GM18507 (cell line): ENCODE measurements around the gene APOBR.
"Not testable (repeated sequence)": the region's sequence is repeated elsewhere in the genome, so short reads cannot be mapped to it uniquely, and the experiment has no call there.

ENCODE experiments used
- DNase-seq: peaks from one replicate; pipeline ENCODE4 v3.0.0; 2011; ENCODE audit warnings: low read depth; ENCODE audit not compliant: insufficient read length; ENCODE audit errors: extremely low spot score
- FAIRE-seq: peaks from 2 replicates; lab custom pipeline; 2011; peaks lifted over from hg19 to GRCh38; lab: Jason Lieb, UNC

The APOBR gene

DNA sequence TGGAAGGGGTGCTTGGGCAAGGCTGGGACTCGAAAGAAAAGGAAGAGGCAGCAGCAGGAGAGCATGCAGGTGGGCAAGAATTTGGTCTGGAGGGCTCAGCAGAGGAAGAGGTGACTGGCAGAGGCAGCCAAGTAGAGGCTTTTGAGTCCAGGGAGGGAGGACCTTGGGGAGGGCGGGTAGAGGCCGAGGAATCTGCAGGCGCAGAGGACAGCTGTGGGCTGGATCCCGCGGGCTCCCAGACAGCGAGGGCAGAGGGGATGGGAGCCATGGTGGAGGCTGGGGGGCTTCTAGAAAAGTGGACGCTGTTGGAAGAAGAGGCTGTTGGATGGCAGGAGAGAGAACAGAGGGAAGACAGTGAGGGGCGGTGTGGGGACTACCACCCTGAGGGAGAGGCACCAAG lies 2.9 kb downstream of the APOBR start:
- DNase-seq (no peak), FAIRE-seq (no peak)

DNA sequence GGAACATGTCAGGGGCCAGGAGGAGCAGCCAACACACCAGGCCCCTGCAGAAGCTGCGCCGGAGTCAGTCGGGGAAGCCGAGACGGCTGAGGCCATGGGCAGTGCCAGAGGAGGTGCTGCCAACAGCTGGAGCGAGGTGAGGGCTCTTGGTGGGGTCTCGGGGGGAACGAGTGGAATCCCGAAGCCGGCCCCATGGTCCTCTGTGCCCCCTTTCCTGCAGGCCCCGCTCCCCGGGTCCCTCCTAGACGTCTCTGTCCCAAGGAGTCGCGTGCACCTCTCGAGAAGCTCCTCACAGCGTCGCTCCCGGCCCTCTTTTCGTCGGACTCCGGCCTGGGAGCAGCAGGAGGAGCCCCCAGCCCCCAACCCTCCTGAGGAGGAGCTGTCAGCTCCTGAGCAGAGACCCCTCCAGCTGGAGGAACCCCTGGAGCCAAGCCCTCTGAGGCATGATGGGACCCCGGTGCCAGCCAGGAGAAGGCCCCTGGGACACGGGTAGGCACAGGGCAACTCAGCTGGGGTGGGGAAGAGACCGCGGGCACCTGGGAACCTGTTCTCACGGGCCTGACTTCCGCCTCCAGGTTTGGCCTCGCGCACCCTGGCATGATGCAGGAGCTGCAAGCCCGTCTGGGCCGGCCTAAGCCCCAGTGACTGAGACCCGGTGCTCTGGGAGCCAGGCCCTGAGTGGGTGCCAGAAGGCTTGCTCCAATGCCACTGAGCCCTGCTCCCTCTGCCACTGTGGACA lies 3.6 kb downstream of the APOBR start:
- no peak for FAIRE-seq
- no peak for DNase-seq

DNA sequence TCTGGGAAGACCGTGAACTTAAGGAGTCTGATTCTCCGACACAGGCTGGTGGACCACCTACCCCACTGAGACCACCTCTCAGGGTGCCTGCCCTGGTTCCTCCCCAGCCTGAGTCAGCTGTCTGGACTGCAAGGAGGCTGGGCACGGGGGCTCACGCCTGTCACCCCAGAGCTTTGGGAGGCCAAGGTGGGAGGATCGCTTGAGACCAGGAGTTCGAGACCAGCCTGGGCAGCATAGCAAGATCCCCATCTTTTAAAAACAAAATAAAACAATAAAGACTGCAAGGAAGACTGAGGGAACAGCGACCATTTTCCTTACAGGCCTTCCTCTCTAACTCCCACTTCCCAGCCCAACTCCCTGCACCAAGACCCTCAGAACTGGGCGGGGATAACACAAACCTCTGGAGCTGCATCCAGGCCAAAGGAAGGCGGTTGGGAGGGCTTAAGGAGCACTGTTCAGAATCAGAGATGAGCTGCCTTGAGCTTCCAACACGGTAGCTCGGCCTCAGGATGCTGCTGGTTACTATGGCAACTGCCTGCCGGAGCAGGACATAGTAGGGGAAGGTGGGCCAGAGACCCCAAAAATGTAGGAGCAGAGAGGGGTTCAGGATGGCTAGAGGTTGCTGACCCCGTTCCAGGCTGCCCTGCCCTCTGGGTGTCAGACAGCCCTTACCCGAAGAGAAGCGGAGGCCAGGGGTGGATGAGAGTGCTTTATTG lies 4.4 kb downstream of the APOBR start:
- FAIRE-seq = no peak

DNA sequence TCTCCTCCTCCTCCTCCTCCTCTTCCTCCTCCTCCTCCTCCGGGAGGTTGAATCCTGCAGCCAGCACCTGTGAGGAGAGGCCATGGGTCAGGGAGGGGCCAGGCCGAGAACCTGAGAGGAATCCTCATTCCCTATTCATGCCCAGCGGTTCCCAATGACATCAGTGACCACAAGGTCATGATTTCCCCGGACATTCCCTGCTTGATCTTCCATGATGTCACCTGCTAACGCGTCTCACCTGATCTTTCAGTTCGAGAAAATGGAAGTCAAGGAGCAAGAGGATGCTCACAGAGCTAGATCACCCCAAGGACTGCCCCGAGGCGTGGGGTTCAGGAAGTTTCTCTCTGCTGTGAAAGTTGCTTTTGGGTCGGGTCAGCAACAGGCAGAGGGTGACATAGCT lies 5.4 kb downstream of the APOBR start:
- DNase-seq (no peak), FAIRE-seq (no peak)

More for the DNA sequence above, 4.4 kb downstream of the APOBR start:
- no peak for DNase-seq

DNA sequence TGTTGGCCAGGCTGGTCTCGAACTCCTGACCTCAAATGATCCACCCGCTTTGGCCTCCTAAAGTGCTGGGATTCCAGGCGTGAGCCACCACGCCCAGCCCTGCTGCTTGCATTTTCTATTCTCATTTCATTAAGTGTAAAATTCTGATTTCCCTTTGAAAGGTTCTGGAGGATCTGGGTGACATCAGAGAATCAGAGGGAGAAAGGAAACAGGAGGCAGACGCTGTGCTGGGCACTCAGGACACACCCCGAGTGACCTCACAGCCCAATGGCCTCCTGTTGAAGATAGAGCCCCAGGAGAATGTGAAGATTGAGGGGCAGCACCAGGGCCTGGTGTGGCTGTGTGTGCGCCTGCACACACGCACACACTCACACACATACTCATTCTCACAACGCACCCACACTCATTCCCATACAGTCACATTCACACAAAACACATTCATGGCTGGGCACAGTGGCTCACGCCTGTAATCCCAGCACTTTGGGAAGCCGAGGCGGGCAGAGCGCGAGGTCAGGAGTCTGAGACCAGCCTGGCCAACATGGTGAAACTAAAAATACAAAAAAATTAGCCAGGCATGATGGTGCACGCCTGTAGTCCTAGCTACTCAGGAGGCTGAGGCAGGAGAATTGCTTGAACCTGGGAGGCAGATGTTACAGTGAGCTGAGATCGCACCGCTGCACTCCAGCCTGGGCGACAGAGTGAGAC lies 6.2 kb downstream of the APOBR start:
- not testable (repeated sequence) for FAIRE-seq, DNase-seq

DNA sequence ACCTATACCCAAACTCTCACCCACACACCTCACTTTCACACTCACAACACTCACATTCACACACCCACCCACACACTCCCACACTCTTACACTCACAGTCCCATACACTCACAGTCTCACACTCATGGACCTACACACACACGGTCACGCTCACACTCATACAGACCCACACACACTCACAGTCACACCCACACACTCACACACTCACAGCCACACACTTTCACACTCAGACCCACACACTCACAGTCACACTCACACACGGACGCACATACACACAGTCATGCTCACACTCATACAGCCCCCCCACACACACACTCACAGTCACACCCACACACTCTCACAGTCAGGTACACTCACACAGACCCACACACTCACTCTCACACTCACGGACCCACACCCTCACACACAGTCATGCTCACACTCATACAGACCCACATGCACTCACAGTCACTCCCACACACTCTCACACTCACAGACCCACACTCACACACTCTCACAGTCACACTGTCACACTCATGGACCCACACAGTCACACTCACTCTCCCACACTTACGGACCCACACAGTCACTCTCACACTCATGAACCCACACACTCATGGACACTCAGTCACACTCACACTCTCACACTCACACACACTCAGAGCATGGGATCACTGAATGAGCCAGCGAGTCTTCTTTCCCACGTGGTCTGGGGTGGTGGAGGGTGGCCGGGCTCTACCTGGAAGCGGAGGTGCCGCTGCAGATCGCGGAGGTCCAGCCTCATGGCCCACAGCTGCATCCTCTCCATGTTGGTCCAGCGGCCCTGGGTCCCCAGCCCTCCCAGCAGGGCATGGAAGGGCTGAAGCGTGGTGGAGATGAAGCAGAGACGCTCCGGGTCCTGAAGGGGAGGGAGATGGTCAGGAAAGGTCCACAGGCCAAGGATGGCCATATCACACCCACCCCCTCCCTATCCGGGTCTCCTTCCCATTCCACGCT lies 7.1 kb downstream of the APOBR start:
- no peak for DNase-seq
- FAIRE-seq = no peak

DNA sequence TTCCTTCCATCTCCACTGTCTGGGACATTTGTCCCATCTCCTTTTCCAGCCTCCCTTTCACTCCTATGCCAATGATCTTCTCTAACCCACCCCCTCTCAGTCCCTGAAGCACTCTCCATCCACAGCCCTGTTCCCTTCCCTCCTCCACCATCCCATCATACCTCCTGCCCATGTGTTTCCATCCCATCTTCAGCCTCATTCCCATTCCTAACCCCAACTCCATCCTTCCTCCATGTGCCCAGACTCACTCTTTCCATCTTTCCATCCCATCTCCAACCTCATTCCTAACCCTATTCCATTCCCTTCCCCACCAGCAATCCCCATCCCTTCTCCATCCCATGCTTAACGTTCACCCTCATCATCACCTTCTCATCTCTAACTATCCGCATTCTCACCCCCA lies 7.8 kb downstream of the APOBR start:
- no peak for DNase-seq
- FAIRE-seq = no peak

DNA sequence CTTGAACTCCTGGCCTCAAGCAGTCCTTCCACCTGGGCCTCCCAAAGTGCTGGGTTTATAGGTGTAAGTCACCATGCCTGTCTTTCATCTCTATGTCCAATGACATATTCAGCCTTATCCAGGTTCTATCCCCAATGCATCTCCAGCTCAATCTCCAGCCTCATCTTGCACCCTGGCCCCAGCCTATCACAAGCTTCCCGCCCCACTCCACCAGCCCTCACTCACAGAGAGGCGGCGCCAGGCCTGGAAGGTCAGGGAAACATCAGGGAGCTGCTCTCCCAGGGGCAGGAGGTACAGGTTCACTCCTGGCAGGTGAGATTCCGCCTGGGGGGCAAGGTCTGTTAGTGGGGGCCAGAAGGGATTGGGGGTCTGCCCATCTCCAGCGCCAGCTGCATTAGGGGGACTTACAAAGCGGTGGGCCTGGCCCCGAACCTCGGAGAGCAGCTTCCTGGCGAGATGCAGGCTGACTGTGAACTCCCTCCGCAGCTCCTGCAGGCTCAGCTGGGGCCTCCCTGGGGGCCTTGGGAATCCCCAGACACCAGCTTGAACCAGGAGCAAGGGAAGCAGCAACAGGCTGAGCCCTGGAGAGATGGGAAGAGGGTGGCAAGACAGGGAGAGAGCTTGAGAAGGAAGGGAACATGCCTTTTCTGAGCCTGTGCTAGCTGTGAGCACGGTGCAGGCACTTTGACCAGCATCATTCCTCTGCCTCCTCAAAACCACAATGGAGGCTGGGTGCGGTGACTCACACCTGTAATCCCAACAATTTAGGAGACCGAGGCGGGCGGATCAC lies 9.2 kb downstream of the APOBR start:
- no peak for FAIRE-seq
- DNase-seq = no peak

DNA sequence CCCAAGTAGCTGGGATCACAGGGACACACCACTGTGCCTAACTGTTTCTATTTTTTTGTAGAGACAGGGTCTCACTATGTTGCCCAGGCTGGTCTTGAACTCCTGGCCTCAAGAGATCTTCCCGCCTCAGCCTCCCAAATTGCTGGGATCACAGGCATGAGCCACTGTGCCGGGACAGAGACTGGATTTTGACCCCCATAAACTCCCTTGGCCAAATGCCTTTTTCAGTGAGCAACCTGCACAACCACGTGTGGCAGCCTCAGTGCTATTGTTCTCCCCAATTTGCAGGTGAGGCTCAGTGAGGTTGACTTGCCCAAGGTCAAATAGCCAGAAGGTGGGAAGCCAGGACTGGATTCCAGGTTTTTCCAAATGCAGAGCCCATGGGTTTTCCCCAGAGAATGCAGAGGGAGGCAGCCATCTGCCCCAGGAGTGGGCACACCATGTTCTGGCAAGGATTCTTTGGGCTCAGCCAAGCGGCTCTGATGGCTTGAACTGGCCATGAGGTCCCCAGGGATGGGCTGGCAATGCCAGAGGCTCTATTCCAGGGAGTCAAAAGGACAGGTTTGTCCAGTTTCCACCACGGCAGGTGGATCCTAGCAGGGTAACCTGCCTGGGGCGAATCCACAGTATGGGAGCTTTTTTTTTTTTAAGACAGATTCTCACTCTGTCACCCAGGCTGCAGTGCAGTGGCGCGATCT lies 10.4 kb downstream of the APOBR start:
- FAIRE-seq (no peak), DNase-seq (no peak)

DNA sequence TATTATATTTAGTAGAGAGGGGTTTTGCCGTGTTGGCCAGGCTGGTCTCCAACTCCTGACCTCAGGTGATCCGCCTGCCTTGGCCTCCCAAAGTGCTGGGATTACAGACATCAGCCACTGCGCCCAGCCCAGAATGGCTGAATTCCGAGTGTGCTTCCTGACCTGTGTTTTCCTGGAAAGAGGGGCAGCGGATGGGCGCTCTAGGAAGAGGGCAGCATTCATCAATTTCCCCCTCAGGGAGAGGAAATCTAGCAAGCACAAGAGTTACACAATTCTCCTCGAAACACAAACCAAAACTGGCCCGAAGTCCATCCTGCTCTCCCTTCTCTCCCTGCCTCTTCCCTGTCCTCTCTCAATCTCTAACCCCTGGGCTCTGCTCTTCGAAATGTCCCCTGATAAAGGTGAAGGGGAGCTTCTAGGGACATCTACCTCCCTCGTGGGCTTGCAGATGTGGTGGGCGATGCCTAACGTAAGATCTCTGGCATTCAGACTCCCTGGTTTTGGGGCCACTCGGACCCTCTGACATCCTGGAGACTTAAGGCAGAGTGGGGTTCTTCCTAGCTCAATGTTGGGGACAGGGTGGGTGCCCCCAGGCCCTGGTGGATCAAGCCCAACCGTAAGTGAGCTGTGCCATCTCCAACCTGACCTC lies 11.2 kb downstream of the APOBR start:
- FAIRE-seq (no peak), DNase-seq (no peak)

DNA sequence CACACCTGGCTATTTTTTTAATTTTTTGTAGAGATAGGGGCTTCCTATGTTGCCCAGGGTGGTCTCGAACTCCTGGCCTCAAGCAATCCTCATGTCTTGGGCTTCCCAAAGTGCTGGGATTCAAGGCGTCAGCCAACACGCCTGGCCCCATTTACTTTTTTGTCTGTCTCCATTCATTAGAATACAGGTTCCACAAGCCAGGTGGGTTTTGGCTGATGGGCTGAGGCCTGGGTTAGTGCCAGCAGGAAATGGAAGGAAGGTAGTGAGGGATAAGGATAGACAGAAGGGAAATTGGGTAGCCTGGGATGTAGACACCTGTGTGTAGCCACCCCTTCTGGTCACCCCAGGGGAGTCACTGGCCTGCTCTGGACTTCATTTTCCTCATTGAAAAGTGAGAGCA lies 16.6 kb downstream of the APOBR start:
- FAIRE-seq (no peak), DNase-seq (no peak)

DNA sequence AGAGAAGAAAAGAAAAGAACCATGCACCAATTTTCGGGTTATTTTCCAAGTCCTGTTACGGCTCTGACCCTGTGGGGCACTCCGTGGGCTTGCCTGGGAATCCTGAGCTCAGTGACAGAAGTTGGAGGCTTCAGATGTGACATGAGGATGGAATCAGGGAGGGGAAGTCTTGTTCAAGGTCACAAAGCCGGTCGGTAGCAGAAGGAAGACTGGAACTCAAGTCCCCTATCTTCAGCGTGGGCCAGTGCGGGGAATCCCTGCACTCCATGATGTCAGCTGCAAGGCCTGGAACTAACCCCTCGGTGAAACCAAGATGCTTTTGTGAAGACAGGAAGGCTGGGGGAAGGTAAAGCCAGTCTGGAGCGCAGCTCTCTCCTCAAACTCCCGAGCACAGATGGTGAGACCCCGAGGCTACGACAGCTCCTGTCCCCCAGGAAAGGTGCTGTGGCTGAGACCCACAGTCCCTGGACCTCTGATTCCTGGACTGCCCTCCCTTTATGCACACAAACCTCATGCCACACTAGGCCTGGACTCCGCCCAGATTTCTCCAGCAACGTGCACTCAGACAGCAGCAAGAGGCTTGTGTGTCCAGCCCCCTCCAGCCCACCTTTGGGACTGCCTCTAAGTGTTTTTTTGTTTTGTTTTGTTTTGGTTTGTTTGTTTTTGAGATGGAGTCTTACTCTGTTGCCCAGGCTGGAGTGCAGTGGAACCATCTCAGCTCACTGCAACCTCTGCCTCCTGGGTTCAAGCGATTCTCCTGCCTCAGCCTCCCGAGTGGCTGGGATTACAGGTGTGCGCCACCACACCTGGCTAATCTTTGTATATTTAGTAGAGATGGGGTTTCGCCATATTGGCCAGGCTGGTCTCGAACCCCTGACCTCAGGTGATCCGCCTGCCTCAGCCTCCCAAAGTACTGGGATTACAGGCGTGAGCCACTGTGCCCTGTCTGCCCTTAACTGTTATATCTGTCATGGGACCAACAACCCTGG lies 17.7 kb downstream of the APOBR start:
- FAIRE-seq = no peak
- no peak for DNase-seq

DNA sequence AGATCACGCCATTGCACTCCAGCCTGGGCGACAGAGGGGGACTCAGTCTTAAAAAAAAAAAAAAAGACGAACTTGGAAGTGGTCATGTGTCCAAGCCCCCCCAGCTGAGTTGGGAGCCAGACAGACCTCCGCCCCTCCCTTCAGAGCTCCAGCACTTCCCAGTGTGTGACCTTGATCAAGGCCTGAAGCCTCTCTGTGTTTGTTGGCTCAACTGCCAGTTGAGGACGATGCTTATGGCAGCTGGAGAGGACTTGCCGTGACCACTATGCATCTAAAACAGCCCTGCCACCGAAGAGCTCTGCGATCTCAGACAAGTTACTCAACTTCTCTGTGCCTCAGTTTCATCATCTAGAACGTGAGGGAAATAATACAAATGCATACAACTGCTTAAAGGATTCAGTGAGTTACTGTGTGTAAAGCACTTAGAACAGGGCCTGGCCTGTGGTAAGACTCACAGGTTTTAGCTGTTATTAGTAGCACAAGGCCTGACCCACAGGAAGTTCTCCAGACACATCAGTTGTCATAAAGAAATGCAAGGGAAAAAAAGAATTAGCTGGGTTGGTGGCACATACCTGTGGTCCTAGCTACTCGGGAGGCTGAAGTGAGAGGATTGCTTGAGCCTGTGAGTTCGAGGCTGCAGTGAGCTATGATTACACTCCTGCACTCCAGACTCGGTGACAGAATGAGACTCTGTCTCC lies 19.2 kb downstream of the APOBR start:
- DNase-seq (no peak), FAIRE-seq (no peak)

DNA sequence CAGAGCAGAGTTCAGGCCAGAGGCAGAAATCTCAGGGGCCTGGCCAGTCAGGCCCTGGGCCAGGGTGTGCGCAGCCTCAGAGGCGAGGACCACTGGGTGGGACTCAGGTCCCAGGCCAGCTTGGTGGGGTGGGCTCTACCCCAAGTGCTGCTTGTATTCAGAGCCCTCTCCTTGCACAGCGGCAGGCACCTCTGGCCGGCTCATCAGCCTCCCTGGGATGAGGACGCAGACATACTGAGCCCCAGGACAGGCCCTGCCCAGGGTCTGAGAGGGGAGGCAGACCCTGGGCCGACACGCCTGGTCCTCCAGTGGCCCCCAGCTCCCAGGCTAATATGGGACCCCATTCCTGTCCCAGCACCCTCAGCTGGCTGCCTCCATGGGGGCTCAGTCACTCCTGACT lies 19.8 kb downstream of the APOBR start:
- FAIRE-seq = no peak
- DNase-seq = no peak

DNA sequence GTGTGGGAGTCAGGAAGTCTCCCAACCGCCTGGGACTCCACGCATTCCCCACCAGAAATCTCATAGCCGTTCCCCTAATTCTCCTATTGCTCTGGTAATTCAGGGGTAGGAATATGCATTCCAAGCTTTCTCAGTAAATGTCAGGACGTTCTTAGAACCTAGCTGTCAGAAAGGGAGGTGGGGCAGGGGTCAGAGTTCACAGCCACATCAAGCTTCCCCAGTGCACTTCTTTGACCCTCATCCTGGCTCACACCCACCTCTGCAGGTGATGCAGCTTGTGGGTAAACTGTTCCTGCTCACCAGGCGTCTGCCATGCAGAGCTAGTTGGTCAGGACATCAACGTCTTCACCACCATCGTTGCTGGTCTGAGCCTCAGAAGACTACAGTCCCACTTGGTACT lies 26.2 kb downstream of the APOBR start:
- FAIRE-seq = no peak
- DNase-seq = no peak

DNA sequence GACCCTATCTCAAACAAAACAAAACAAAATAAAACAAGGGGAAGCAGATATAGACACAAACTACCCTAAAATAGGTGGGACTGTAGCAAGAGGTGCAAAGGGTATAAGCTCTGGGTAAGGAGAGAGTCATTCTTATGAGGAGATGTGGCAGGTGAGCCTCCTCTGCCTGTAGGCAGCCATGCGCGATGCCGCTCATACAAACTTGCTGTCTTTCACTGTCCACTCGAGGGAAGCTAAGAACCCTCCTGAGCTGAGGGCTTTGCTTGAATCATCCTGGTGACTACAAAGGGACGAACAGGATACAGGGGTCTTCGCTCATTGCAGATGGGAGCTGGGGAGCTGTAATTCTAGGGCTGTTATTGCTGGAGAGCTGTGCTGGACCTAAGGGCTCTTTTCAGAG lies 27.0 kb downstream of the APOBR start:
- DNase-seq = no peak
- FAIRE-seq = no peak
